Thyroid gland (tissue), 4 donors: ENCODE results near the gene NEK6.

Source experiments
- POLR2A ChIP-seq, 2 donors: fragments of 450-650 bp; IDR thresholded peaks; one replicate each; pipeline ENCODE4 v1.6.1; 2017; ENCODE audit warnings: antibody characterized with exemption in 2 of 2, mild to moderate bottlenecking in 2 of 2, moderate library complexity in 1 of 2
- TF ChIP-seq, protein P1 (sequence below), 6 experiments: fragments of 200-600 bp in 3 of 6; fragments of 450-650 bp in 3 of 6; sonication (generic) in 3 of 6; IDR thresholded peaks; one replicate each; pipeline ENCODE4 v1.5.1; 2016 to 2019; ENCODE audit warnings: antibody characterized with exemption in 6 of 6, mild to moderate bottlenecking in 2 of 6, inconsistent platforms in 1 of 6, moderate library complexity in 1 of 6

- no peak for TF ChIP-seq POLR2A (IDR thresholded peaks at IDR 0.05)
- TF ChIP-seq, protein P1, sequence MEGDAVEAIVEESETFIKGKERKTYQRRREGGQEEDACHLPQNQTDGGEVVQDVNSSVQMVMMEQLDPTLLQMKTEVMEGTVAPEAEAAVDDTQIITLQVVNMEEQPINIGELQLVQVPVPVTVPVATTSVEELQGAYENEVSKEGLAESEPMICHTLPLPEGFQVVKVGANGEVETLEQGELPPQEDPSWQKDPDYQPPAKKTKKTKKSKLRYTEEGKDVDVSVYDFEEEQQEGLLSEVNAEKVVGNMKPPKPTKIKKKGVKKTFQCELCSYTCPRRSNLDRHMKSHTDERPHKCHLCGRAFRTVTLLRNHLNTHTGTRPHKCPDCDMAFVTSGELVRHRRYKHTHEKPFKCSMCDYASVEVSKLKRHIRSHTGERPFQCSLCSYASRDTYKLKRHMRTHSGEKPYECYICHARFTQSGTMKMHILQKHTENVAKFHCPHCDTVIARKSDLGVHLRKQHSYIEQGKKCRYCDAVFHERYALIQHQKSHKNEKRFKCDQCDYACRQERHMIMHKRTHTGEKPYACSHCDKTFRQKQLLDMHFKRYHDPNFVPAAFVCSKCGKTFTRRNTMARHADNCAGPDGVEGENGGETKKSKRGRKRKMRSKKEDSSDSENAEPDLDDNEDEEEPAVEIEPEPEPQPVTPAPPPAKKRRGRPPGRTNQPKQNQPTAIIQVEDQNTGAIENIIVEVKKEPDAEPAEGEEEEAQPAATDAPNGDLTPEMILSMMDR (IDR thresholded peaks at IDR 0.05) = no peak
Measured at GRCh38 chr9:124297915-124298645, 40.3 kb downstream of the NEK6 start.
